Measurements from ENCODE around the gene RNF212. TPM values are rescaled to one million over a fixed set of nuclear protein-coding genes. Genes with fewer than 3 reads are reported as not detected.
A peak's percentile ranks its signal among the peaks of the same experiment; 100 is the strongest.

Gene RNF212
- total RNA-seq, 1 donor from 2014 or later, result 7.9 TPM

- intact Hi-C loops (cut with DNase I), result no loop called here
These were observed 16.5 kb downstream of the RNF212 start for GRCh38 chr4:1096841-1097240.

GRCh38 chr4:1094336-1094690 is 19.1 kb downstream of the RNF212 start:
- H3K36me3 ChIP-seq, result no peaks in the 10 kb centered on the region
- H3K9me3 ChIP-seq, result no peaks in the 10 kb centered on the region
- H3K4me1 ChIP-seq, result no peaks in the 10 kb centered on the region
- DNase-seq (ENCODE audit: extremely low spot score in 2 of 2), result no peak
- TF ChIP-seq POLR2AphosphoS5 (IDR thresholded peaks at IDR 0.05; ENCODE audit: insufficient read depth in 1 of 2, low read depth in 1 of 2), result no peak
- TF ChIP-seq CTCF (IDR thresholded peaks at IDR 0.05), result no peak
- TF ChIP-seq POLR2A (IDR thresholded peaks at IDR 0.05), result no peak
- H3K4me3 ChIP-seq, result no peak overlapping the region
- intact Hi-C loops (cut with DNase I), result no loop called here
- H3K27ac ChIP-seq, result no peak overlapping the region
- H3K27me3 ChIP-seq, result no peaks in the 10 kb centered on the region

More at GRCh38 chr4:1096841-1097240, 16.5 kb downstream of the RNF212 start:
- no peaks in the 10 kb centered on the region for H3K9me3 ChIP-seq
- TF ChIP-seq CTCF (IDR thresholded peaks at IDR 0.05), result no peak
- TF ChIP-seq POLR2AphosphoS5 (IDR thresholded peaks at IDR 0.05; ENCODE audit: insufficient read depth in 1 of 2, low read depth in 1 of 2), result no peak
- no peak for TF ChIP-seq POLR2A (IDR thresholded peaks at IDR 0.05)
- H3K36me3 ChIP-seq, result no peaks in the 10 kb centered on the region
- no peak overlapping the region for H3K4me3 ChIP-seq
- peak; percentile 47 to 82 for DNase-seq (ENCODE audit: extremely low spot score in 2 of 2)
- H3K4me1 ChIP-seq, result no peaks in the 10 kb centered on the region
- no peak overlapping the region for H3K27ac ChIP-seq
- no peaks in the 10 kb centered on the region for H3K27me3 ChIP-seq

GRCh38 chr4:1093391-1094335 is 19.7 kb downstream of the RNF212 start:
- TF ChIP-seq CTCF (IDR thresholded peaks at IDR 0.05), result no peak
- no peak for TF ChIP-seq POLR2AphosphoS5 (IDR thresholded peaks at IDR 0.05; ENCODE audit: insufficient read depth in 1 of 2, low read depth in 1 of 2)
- TF ChIP-seq POLR2A (IDR thresholded peaks at IDR 0.05), result no peak
- Histone ChIP-seq H3K4me1 (no peaks in the 10 kb centered on the region), H3K9me3 (no peaks in the 10 kb centered on the region), H3K36me3 (no peaks in the 10 kb centered on the region), H3K27ac (no peak overlapping the region), H3K27me3 (no peaks in the 10 kb centered on the region), H3K4me3 (no peak overlapping the region)
- intact Hi-C loops (cut with DNase I), result no loop called here
- DNase-seq (ENCODE audit: extremely low spot score in 2 of 2), result no peak

- TF ChIP-seq POLR2A (IDR thresholded peaks at IDR 0.05) (no peak), CTCF (IDR thresholded peaks at IDR 0.05) (no peak), POLR2AphosphoS5 (IDR thresholded peaks at IDR 0.05; ENCODE audit: insufficient read depth in 1 of 2, low read depth in 1 of 2) (no peak)
- Histone ChIP-seq H3K4me1 (no peaks in the 10 kb centered on the region), H3K27ac (no peak overlapping the region), H3K4me3 (no peak overlapping the region), H3K36me3 (no peaks in the 10 kb centered on the region), H3K27me3 (no peaks in the 10 kb centered on the region), H3K9me3 (no peaks in the 10 kb centered on the region)
- intact Hi-C loops (cut with DNase I), result no loop called here
- no peak for DNase-seq (ENCODE audit: extremely low spot score in 2 of 2)
These were observed 20.4 kb downstream of the RNF212 start for GRCh38 chr4:1092983-1093361.
